GF-D8 (cell line): ENCODE measurements around the gene EYS.

Experiments
- DNase-seq: peaks from one replicate; lab custom pipeline; 2025; lab: John Stamatoyannopoulos, UW

The EYS gene

DNA sequence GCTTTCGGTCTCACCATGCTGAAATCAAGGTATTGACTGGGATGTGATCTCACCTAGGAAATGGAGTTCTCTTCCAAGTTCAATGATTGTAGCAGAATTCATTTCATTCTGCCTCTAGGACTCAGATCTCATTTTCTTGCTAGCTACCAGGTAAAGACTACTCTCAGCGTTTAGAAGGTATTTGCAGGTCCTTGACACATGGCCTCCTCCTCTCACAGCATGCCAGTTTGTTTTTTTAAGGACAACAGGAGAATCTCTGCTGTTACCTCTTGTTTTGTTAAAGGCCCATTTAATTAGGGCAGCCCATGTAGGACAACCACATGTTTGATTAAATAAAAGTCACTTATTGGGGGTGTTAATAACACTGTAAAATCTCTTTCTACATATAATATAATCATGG is 757.8 kb downstream of the EYS start:
- DNase-seq, result no peak

DNA sequence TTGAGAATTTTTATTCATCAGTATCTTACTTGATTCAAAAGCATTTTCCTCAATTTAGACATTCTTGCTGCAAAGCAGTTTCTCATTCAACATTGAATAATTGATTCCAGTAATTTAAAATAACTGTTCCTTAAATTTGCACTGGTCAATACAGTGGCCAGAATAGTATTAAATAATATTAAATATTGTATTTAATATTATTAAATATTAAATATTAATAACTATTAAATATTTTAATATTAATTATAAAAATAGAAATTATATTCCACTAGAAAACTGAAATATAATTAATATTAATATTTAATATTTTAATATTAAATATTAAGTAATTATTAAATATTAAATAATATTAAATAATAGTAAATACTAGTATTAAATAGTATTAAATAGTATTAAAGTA is 758.8 kb downstream of the EYS start:
- no peak for DNase-seq

DNA sequence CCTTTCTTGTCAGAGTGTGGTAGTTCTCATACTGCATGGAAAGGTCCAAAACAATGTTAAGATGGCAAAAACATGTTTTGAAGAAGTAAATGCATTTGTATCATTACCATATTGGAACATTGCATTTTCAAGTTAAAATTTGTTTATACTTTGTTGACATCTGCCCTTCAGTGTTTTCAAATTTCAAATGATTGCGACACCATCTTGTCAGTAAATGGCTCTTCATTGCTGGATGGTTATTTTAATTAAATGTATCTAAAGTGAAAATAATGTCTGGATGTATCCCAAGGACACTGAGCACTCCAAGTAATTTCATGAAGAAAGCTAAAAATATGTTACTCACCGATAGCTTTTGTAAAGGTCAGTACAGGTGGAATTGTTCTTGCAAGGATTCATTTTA is 761.6 kb downstream of the EYS start:
- DNase-seq, result no peak

DNA sequence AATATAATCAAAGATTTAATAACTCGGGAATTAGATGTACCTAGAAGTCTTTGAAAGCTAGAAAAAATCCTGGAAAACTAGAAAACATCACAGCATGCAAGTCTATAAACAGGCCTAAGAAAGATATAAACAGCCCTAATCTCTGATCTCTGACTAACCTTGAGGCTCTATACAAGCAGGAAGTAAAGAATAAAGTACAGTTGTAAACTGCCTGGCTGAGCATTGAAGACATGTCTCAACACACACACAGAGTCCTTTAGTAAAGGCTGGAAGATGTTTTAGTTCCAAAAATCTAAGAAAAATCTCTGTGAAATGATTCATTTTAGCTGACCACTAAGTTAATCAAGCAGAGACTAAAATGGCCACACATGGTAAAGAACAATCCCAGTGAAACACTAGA is 774.5 kb downstream of the EYS start:
- no peak for DNase-seq

DNA sequence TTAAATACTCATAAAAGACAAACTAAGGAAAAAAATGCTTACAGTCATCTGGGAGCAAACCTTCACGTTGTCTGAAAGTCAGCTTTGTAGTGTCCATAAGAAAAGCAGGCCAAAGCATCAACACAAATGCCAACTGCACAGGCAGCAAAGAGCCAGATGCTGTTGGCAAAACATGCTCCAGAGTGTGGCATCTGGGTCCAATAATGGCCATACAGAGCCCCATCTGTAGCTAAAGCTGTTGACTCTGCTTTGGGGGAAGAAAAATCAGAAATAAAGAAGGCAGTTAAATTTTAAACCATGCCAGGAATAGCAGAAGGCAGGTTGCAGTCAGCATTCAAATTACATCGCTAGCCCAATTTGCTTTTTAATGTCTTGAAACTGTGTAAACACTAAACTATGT is 776.3 kb downstream of the EYS start:
- DNase-seq, result no peak

DNA sequence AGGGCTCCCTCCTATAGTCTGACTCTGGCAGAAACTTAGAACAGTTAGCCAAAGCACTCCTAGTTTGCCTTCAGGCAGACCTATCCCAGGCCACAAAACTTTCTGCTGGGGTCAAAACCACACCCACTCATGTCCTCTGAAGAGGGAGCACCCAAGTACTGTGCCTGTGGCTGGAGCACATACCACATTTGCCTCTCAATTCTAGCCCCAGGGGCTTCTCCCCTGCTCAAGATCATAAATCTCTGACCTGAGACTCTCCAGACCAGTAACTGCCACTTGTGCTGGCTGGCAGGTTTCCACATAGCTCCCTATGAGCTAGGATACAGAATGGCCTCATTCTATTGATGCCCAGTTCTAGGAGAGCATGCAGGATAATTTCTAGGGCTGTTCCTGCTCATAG is 781.0 kb downstream of the EYS start:
- DNase-seq, result no peak

DNA sequence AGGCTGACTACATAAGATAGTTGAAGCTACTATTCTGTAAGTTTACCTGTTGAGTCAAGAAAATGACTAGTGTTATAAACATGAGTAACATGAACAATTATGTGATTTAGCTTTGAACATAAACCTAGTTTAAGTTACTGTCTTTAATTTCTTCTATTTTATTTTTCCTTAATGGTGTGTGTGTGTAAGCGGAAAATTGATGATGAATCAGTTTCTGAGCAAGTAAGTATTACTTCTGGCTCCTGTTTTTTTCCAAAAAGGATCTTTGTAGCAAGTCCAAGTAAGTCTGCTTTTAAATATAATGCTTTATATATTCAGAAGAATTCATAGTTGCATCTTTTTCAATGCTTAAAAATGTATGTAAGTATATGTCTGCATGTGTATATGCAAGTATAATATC is 786.8 kb downstream of the EYS start:
- no peak for DNase-seq

DNA sequence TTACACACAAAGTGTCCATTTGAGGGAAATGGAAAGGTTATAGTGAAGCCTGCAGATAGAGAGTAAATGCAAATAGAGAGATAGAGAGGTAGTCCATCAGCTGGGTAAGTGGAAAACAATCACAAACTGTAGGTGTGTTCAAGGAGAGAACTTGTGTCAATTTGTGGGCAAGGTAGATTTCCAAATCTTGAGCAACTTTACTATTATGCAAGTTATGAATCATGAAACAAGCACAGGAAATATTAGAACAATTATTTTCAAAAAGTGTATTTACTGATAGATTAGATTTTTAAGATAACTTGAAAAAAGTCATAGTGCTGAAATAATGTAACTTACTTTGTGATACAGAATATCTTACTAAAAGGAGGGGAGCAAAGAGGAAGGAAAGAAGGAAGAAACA is 792.9 kb downstream of the EYS start:
- no peak for DNase-seq

DNA sequence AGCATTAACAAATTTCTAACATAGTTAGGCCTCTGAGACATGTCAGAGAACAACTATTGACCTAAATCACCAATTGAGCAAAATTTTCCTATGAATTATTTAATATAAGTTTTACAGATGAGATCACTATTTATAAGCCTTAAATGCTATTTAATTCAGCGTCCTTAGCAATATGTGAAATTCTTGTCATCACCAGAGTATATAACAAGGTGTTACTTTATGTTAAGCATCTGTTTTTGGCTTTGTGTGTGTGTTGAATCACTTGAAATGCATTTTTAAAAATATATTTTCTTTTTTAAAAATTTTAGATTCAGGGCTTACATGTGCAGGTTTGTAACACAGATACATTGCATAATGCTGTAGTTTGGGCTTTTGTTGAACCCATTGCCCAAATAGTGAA is 794.1 kb downstream of the EYS start:
- no peak for DNase-seq

DNA sequence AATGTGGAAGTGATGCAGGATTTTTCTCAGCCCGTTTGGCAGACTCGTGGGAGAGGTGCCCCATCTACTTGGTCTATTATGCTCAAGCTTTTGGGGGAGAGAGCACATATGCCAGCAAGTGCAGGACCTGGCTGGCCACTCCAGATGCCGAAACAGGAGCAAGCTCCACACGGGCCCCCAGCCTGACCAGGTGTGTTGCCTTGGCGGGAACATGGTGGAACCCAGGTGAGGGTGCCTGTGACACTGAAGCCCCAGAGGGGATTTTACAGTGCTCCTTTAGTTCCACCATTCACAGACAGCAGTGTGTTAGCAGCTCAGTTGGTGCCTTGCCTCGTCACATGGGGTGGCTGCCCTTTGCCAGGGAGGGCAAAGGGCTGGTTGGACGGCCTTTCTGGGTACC is 798.9 kb downstream of the EYS start:
- no peak for DNase-seq

DNA sequence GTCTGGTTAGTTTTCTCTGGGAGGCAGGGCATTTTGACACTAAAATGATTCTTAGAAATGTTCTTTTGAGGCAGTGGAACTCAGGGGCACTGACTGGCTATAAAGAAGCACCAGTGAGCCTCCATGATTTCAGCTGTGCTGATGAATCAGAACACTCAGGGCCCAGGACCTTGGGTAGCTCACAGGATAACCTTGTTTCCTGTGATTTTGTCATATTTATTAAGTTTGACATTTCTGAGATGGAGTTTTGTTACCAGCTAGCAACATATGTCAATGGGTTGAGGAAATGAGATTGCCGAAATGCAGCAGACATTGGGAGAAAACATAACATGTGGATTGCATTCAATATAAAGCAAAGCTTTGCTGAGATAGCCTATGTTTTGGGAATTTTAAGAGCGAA is 802.4 kb downstream of the EYS start:
- no peak for DNase-seq

DNA sequence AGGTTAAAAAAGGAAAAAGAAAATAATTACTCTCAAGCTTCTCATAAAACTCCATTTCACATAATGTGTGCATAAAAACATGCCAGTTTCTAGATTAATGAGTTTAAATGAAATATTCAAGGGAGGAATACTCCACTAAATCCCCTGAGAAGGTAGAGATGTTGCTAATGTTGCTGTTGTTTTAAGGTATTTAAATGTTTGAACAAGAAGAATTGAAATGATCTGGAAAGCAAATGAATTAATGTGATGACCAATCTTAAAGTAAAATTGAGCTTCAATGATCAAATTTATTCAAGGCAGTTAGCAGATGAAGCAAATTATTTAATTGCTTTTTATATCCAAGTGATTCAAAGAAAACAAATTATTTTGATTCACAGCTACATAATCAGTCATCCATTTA is 804.4 kb downstream of the EYS start:
- DNase-seq, result no peak

DNA sequence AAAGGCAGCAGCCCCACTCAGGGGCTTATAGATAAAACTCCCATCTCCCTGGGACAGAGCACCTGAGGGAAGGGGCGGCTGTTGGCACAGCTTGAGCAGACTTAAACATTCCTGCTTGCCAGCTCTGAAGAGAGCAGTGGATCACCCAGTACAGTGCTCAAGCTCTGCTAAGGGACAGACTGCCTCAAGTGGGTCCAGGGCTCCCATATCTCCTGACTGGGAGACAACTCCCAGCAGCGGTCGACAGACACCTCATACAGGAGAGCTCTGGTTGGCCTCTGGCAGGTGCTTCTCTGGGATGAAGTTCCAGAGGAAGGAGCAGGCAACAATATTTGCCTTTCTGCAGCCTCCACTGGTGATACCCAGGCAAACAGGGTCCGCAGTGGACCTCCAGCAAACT is 810.1 kb downstream of the EYS start:
- DNase-seq, result no peak

DNA sequence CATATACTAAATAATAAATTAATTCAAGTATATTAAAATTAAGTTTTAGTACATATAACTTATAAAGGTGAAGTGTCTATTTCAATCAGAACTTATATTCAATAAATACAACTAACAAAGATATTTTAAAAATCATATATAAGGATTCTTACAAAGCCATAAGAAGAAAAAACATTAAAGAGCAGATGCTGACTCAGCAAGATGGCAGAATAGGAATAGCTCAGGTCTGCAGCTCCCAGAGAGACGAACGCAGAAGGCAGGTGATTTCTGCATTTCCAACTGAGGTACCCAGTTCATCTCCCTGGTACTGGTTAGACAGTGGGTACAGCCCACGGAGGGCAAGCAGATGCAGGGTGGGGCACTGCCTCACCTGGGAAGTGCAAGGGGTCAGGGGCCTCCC is 811.1 kb downstream of the EYS start:
- DNase-seq, result no peak

DNA sequence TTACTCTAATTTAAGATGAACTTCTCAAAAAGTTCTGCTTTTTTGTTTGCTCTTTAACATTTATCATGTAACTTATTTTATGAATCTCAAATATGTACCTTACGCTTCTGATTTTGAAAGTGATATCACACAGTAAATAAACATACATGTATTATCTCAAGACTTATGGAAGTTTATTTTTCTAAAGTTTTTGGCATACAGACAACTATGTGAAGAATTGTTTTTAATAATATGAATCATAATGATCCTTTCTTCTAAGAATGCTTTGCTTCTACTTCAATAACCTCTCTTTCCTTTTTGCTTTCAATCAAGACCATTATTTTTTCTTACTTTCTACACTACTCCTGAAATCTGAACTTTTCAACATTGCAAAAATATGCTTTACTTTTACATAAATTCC is 816.4 kb downstream of the EYS start:
- DNase-seq, result no peak

DNA sequence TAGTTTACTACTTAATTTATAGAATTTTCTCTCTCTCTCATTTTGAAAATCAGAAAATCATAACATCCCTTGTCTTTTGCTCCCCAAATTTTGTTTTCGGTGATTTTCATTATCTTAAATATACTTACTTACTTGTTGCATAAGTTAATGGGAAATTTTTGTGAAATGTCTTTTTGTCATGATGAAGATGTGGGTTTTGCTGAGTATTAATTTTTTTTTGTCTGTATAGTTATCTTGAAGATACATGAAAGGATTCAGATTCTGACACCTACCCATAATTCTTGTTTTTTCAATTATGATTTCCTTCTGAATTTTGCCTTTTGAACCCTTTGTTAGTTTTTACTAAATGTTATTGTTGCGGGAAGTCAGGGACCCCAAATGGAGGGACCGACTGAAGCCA is 817.9 kb downstream of the EYS start:
- no peak for DNase-seq

DNA sequence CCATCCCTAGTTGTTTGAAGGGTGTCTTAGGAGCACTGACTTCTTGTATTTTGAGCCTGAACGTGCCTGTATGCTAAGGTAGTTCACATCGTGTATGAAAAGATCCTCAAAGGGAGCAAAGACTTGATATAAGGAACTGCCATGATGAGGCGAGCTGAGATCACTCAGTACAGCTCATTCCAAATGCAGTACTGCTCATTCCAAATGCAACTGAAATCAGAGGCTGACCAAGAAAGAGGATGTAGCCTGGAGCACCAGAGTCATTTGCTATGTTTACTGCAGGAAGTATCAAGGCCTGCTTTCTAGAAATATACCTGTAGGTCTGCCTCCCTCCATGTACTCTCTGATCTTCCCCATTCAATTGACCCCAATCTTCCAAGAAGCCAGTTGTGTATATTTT is 832.2 kb downstream of the EYS start:
- DNase-seq, result no peak

DNA sequence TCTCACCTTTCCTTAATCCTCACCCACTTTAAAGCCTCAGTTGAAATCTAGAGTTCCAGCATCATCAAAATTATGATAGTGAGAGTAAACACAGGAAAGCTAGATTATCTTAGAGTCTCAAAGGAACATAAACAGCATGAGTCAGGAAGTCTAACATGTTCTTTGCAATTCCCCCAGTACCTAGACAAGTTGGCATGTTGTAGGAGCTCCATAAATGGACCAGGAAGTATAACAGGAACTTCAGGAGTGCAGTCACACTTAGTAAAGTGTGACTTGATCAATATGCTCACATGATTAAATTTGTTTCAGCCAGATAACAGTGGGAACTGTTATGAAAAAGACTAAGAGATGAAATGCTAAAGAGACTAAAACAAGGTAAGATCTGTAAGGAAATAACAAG is 834.4 kb downstream of the EYS start:
- no peak for DNase-seq

DNA sequence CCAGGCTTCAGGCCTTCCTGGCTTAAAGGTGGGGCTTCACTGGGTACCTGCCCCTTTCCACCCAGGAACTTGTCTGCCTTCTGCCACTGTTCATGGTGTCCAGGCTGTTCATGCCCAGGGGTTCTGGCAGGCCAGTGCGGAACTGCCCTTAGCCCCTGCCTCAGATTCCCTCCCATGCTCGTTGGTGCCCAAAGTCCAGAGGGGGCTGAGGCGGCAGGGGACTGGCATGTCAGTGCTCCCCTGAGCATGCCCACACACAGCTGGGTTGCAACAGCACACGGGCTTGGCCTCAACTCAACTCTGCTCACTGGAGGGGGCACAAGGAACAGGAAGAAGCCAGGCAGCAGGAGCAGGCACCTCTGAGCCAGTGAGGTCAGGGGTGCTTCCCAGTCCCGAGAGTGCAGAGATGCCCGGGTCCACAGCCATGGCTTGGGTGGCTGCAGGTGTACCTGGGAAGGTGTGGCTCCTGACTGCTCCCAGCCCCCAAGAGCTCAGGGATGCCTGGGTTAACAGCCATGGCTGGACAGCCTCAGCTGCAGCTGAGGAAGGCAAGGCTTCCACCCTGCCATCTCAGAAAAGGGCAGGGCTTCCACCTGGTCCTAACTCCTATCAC is 845.9 kb downstream of the EYS start:
- DNase-seq, result no peak

DNA sequence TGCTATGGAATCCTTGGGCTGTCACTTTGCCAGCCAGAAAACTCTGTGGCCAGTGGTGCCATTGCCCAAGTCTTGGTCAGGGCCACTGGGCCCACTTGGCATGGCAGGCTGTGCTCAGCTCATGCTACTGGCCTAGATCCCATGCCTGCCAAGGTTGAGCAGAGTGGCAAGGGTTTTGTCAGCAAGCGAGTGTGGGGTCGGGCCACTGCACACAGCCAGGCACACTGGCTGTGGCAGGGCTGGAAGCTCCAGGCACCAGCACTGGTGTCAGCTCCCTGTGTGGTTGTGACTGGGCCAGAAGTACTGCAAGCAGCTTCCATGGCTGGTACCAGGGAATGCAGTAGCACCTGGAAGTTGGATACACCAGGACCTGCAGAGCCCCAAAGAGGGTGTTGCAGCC is 846.8 kb downstream of the EYS start:
- DNase-seq, result no peak

DNA sequence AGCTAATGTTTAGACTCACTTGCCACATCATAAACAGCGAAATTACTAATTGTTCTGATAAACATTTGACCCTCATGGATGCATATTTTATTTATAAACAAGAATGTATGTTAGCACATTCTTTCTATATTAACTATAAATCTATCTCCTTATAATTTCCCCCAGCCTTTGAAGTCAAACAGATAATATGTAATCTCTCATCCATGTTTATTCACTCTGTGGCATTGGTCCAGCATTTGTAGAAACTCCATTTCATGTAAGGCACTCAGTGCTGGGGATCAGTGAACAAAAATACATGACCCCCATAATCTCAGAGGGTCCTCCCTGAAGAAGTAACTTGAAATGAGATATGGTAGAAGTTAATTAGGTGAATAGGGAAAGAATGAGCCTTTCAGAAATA is 856.9 kb downstream of the EYS start:
- no peak for DNase-seq

DNA sequence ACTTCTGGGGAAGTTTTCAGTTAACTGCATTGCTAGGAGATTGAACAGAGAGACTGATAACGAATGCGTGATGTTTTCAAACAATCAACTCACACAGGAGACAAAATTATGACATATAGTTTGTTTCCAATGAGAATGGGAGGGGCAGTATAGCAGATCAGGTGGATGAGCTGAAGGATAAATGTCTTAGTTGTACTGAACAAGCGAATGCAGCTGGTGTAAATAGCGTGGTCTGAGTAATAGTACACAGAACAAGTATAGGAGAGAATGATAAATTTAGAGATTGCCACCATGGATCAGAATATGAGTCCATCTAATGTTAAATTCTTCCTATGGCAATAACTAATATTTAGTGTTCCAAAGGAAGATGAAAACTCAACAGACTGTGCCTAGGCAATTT is 858.6 kb downstream of the EYS start:
- no peak for DNase-seq

DNA sequence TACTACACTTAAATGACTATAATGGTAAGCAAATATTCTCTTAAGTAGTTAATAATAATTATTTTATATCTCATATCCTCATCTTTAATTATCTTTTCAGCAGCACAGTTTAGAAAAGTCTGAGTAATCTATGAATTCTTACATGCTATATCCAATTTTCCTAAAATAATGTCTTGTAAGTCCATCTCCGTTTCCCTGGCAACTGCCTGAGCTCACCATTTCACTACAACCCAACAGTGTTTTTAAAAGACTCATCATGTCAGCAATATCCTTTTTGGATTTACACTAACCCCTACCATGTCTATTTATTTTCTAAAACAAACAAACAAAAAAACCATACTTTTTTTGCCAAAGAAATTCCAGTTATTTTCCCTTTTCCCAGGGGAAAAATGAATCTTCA is 859.6 kb downstream of the EYS start:
- DNase-seq, result no peak

DNA sequence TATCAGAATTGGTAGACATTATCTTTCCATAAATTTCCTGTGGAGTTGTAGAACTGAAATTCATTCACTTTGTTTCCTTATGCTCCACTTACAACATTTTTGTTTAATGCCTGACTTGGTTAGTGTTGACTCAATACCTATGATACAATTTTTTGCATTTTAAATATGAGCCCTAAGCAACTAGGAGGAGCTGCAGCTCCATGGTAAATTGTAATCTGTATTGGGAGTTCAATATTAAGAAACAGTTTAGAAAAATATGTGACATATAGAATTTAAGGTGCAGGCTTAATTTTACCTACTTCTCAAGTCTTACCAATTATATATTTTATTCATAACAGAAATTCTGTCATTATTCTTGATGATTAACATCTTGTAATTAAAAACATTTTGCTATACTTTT is 868.3 kb downstream of the EYS start:
- DNase-seq, result no peak

DNA sequence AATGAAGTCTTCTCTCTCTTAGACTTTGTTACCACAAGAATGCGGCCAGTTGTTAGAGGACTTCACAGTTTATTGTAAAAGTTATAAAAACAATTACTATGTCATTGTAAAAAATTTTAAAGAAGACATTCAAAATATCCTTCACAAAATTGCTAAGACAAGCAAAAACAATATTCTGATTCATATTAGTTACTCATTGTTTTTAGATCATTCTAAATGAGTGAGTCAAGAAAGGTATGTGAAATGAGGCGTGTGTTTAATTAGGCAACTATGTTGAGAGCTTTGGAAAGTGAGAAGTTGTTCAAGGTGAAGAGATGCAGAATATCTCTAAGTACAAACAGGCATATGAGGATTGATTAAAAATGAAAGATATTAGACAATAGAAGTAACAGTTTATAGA is 875.3 kb downstream of the EYS start:
- no peak for DNase-seq
